ENCODE results near the gene PPIE. TPM values are rescaled to one million over a fixed set of nuclear protein-coding genes. Genes with fewer than 3 reads are reported as not detected.

The PPIE gene
- total and polyA plus RNA-seq, 8 donors = 34.2 to 74.9 (median 68.0) TPM

DNA sequence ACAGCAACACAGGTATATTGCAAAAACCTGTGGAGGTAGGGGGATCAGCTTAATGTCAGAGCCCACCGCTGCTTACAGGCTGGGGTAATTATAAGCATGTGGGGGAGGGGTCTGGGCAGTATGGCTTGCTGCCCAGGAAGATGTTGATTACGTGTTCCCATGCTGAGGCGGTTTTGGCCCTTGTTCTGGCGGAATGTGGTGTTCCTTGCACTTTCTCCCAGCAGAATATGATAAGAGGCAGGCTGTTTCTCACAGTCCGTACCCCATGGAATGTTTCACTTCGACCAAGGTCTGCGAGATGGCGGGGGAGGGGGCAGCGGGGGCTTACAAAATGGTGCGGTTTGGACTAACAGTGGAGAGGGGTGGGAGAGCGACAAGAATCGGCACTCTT, 37.6 kb upstream of the PPIE start:
- TF ChIP-seq, protein P1, sequence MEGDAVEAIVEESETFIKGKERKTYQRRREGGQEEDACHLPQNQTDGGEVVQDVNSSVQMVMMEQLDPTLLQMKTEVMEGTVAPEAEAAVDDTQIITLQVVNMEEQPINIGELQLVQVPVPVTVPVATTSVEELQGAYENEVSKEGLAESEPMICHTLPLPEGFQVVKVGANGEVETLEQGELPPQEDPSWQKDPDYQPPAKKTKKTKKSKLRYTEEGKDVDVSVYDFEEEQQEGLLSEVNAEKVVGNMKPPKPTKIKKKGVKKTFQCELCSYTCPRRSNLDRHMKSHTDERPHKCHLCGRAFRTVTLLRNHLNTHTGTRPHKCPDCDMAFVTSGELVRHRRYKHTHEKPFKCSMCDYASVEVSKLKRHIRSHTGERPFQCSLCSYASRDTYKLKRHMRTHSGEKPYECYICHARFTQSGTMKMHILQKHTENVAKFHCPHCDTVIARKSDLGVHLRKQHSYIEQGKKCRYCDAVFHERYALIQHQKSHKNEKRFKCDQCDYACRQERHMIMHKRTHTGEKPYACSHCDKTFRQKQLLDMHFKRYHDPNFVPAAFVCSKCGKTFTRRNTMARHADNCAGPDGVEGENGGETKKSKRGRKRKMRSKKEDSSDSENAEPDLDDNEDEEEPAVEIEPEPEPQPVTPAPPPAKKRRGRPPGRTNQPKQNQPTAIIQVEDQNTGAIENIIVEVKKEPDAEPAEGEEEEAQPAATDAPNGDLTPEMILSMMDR (IDR thresholded peaks at IDR 0.05) = no peak
- H3K36me3 ChIP-seq = no peaks in the 10 kb centered on the region
- H3K4me3 ChIP-seq = no peak overlapping the region
- intact Hi-C loops (cut with DNase I) = no loop called here
- H3K4me1 ChIP-seq = peaks cover 0 to 18% of the 10 kb centered on the region in 2 donors
- H3K27me3 ChIP-seq = peaks cover 0 to 26% of the 10 kb centered on the region in 2 donors
- ATAC-seq (peak; percentile 56), DNase-seq (peak in 2 of 4 donors; percentile 54 to 79)
- H3K9me3 ChIP-seq = no peaks in the 10 kb centered on the region
- H3K27ac ChIP-seq = no peak overlapping the region

DNA sequence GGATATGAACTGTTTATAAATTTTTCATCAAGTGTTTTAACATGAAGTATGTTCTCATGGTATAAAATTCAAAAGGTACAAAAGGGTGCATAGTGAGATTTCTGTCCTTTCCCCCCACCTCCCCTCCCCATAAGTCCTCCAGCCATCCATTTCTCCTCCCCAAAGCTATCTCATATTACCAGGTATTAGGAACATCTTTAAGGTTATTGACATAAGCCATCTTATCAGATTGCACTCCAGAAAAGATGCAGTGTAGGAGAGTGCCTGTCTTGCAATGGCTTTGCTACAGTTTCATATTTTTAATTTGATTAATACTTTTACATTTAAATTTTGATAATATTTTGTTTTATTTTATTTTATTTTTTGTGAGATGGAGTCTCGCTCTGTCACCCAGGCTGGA, 33.9 kb upstream of the PPIE start:
- peaks cover 0 to 1% of the 10 kb centered on the region in 2 donors for H3K27me3 ChIP-seq
- TF ChIP-seq, protein P1 (IDR thresholded peaks at IDR 0.05) = no peak
- no peak overlapping the region for H3K27ac ChIP-seq
- intact Hi-C loops (cut with DNase I) = no loop called here
- no peak for ATAC-seq
- H3K4me1 ChIP-seq = peaks cover 0 to 18% of the 10 kb centered on the region in 2 donors
- no peaks in the 10 kb centered on the region for H3K9me3 ChIP-seq
- H3K4me3 ChIP-seq = no peak overlapping the region
- no peaks in the 10 kb centered on the region for H3K36me3 ChIP-seq
- no peak for DNase-seq

DNA sequence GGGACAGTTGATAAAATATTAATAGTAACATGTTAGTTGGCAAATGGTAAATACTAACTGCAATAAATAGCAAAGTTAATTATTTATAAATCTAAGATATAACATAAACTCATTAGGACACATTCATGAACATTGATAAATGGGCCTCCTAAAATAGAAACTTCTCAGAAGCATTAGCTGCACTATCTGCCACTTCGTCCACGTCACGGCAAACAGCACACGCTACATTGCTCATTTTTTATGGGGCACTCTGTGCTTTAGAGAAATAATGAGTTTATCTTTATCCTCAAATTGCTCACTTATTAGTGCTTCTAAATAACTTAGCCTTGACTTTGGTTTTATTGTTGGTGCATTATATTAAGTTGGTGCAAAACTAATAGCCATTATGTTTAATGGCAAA, 31.2 kb upstream of the PPIE start:
- no peaks in the 10 kb centered on the region for H3K36me3 ChIP-seq
- H3K4me1 ChIP-seq = no peaks in the 10 kb centered on the region
- H3K9me3 ChIP-seq = no peaks in the 10 kb centered on the region
- H3K27me3 ChIP-seq = peaks cover 0 to 7% of the 10 kb centered on the region in 2 donors
- TF ChIP-seq, protein P1 (IDR thresholded peaks at IDR 0.05) = no peak
- H3K27ac ChIP-seq = no peak overlapping the region
- ATAC-seq (no peak), DNase-seq (no peak)
- H3K4me3 ChIP-seq = no peak overlapping the region
- intact Hi-C loops (cut with DNase I) = no loop called here

DNA sequence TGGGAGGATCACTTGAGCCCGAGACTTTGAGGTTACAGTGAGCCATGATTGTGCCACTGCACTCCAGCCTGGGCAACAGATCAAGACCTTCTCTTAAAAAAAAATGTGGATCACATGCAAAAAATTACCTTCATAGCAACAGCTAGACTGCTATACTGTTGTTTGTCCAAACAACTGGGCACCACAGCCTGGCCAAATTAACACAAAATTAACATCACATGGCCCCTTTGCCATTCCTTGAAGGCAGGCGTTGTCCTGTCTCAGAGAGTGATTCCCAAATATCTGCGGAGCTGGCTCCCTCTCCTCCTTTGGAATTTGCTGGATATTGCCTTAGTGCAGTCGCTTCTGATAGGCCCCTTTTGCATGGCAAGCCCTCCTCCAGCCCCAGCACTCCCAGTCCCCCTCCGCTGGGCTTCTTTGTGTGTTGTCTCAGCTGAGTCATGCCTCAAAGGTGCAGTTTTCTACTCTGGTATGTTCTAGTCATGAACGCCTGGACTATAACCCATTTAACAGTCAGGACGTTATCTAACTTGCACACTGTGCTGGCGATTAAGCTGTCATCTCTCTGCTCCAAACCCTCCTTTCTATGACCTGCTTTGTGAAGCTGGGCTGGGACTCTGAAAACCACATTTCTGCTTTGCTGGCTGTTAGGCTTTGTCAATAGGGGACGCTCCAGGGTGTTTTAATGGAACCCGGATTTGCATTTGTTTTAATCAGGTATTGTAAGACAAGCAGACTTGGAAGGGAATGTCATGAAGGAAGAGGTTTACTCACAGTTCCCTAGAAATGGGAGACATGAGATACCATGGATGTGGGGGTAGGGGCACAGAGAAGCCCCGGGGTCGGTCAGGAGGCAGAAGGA, 27.3 kb upstream of the PPIE start:
- intact Hi-C loops (cut with DNase I) = no loop called here
- H3K4me3 ChIP-seq = no peak overlapping the region
- H3K9me3 ChIP-seq = no peaks in the 10 kb centered on the region
- DNase-seq (no peak), ATAC-seq (no peak)
- no peak overlapping the region for H3K27ac ChIP-seq
- H3K27me3 ChIP-seq = peaks cover 0 to 25% of the 10 kb centered on the region in 2 donors
- TF ChIP-seq, protein P1 (IDR thresholded peaks at IDR 0.05) = no peak
- no peaks in the 10 kb centered on the region for H3K4me1 ChIP-seq
- no peaks in the 10 kb centered on the region for H3K36me3 ChIP-seq

DNA sequence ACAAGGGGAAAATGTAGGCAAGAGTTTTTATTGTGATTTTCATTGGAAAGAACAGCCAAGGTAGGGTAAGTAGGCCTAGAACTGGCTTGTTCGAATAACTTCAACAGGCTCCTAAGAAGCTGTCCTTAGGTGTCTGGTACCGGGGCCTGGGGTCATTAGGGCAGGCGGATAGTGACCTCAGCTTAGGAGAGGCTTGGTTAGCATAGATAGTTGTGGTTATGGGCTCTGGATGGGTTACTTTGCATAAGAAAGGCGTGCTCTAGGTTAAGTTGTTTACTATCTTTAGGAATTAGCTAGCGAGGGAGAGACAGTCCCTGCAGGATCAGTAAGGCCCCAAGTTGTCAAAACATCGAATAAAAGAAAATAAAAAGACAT, 26.7 kb upstream of the PPIE start:
- TF ChIP-seq, protein P1 (IDR thresholded peaks at IDR 0.05) = no peak
- Histone ChIP-seq H3K27me3 (peaks cover 0 to 28% of the 10 kb centered on the region in 2 donors), H3K4me3 (no peak overlapping the region), H3K4me1 (no peaks in the 10 kb centered on the region), H3K36me3 (no peaks in the 10 kb centered on the region), H3K27ac (no peak overlapping the region), H3K9me3 (no peaks in the 10 kb centered on the region)
- DNase-seq = no peak
- ATAC-seq = no peak
- intact Hi-C loops (cut with DNase I) = no loop called here
